Measurements from ENCODE around the gene TGM5. TPM values are rescaled to one million over a fixed set of nuclear protein-coding genes. Genes with fewer than 3 reads are reported as not detected.

Gene TGM5
- total RNA-seq, 1 donor from 2014 or later, result not detected

- Mint-ChIP-seq H3K4me1 (ENCODE audit: low read depth, unreplicated experiment) (no peaks in the 10 kb centered on the region), H3K27me3 (ENCODE audit: unreplicated experiment) (peaks cover 2% of the 10 kb centered on the region), H3K36me3 (ENCODE audit: unreplicated experiment) (peaks cover 11% of the 10 kb centered on the region), H3K9me3 (ENCODE audit: unreplicated experiment) (peaks cover 2% of the 10 kb centered on the region), H3K27ac (ENCODE audit: unreplicated experiment) (no peak overlapping the region), H3K4me3 (ENCODE audit: unreplicated experiment) (no peak overlapping the region)
- TF ChIP-seq, protein P1, sequence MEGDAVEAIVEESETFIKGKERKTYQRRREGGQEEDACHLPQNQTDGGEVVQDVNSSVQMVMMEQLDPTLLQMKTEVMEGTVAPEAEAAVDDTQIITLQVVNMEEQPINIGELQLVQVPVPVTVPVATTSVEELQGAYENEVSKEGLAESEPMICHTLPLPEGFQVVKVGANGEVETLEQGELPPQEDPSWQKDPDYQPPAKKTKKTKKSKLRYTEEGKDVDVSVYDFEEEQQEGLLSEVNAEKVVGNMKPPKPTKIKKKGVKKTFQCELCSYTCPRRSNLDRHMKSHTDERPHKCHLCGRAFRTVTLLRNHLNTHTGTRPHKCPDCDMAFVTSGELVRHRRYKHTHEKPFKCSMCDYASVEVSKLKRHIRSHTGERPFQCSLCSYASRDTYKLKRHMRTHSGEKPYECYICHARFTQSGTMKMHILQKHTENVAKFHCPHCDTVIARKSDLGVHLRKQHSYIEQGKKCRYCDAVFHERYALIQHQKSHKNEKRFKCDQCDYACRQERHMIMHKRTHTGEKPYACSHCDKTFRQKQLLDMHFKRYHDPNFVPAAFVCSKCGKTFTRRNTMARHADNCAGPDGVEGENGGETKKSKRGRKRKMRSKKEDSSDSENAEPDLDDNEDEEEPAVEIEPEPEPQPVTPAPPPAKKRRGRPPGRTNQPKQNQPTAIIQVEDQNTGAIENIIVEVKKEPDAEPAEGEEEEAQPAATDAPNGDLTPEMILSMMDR (IDR thresholded peaks at IDR 0.05; ENCODE audit: partially characterized antibody, unreplicated experiment), result no peak
- no peak for DNase-seq
Observed at GRCh38 chr15:43196760-43197548, 69.8 kb downstream of the TGM5 start.

DNA sequence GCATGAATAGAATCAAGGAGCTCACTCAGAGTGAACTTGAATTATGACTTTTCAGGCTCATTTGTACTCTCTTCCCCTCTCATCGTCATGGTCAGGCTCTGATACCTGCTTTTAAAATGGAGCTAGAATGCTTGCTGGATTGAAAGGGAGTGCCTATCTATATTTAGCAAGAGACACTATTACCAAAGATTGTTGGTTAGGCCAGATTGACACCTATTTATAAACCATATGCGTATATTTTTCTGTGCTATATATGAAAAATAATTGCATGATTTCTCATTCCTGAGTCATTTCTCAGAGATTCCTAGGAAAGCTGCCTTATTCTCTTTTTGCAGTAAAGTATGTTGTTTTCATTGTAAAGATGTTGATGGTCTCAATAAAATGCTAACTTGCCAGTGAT, 71.9 kb downstream of the TGM5 start:
- Mint-ChIP-seq H3K4me1 (ENCODE audit: low read depth, unreplicated experiment) (no peaks in the 10 kb centered on the region), H3K9me3 (ENCODE audit: unreplicated experiment) (peaks cover 2% of the 10 kb centered on the region), H3K4me3 (ENCODE audit: unreplicated experiment) (no peak overlapping the region), H3K27ac (ENCODE audit: unreplicated experiment) (no peak overlapping the region), H3K27me3 (ENCODE audit: unreplicated experiment) (peaks cover 2% of the 10 kb centered on the region), H3K36me3 (ENCODE audit: unreplicated experiment) (peaks cover 11% of the 10 kb centered on the region)
- no peak for DNase-seq
- TF ChIP-seq, protein P1 (IDR thresholded peaks at IDR 0.05; ENCODE audit: partially characterized antibody, unreplicated experiment), result no peak

DNA sequence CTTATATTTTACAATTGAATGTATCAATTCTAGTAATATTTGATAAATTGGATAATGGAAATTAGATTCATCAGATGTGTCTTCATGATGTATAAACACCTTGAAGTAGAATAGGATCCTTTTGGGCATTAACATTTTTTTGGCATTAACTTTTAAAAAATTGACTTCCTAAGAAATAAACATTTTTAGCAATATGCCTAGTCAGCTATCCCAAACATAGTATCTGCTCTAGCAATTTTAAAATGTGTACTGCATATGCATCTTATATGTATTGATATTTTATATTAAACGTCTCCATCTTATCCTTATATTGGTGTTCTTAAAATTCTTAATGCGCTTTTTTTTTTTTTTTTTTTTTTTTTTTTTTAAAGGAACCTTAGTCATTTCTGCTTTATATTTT, 73.0 kb downstream of the TGM5 start:
- peaks cover 11% of the 10 kb centered on the region for H3K36me3 Mint-ChIP-seq (ENCODE audit: unreplicated experiment)
- H3K27me3 Mint-ChIP-seq (ENCODE audit: unreplicated experiment), result peaks cover 2% of the 10 kb centered on the region

GRCh38 chr15:43190178-43190577, 76.5 kb downstream of the TGM5 start:
- Mint-ChIP-seq H3K9me3 (ENCODE audit: unreplicated experiment) (no peaks in the 10 kb centered on the region), H3K27me3 (ENCODE audit: unreplicated experiment) (peaks cover 4% of the 10 kb centered on the region), H3K36me3 (ENCODE audit: unreplicated experiment) (no peaks in the 10 kb centered on the region), H3K4me1 (ENCODE audit: low read depth, unreplicated experiment) (peaks cover 2% of the 10 kb centered on the region), H3K27ac (ENCODE audit: unreplicated experiment) (no peak overlapping the region), H3K4me3 (ENCODE audit: unreplicated experiment) (no peak overlapping the region)
- TF ChIP-seq, protein P1 (IDR thresholded peaks at IDR 0.05; ENCODE audit: partially characterized antibody, unreplicated experiment), result no peak
- no peak for DNase-seq

More for the DNA sequence above, 73.0 kb downstream of the TGM5 start:
- Mint-ChIP-seq H3K4me1 (ENCODE audit: low read depth, unreplicated experiment) (no peaks in the 10 kb centered on the region), H3K27ac (ENCODE audit: unreplicated experiment) (no peak overlapping the region), H3K4me3 (ENCODE audit: unreplicated experiment) (no peak overlapping the region), H3K9me3 (ENCODE audit: unreplicated experiment) (peaks cover 2% of the 10 kb centered on the region)
- TF ChIP-seq, protein P1 (IDR thresholded peaks at IDR 0.05; ENCODE audit: partially characterized antibody, unreplicated experiment), result no peak
- DNase-seq, result no peak

DNA sequence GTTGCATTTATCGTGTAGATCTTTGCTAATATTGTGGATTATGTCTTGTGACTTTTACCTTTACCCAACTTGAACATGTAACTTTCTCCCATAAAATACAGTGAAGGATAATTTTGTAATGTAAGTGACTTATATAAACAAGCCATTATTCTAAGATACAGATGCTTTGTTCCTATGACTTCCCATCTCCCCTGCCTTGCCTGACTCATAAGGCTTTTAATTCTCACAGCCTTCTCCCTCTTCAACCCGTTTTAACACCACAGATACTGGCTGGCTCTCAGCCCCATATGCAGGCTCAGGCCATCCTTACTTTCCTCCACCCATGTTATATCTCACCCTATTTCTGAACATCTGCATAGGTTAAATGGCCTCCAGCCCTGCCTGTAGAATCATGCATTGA, 77.4 kb downstream of the TGM5 start:
- DNase-seq, result no peak
- Mint-ChIP-seq H3K27ac (ENCODE audit: unreplicated experiment) (no peak overlapping the region), H3K9me3 (ENCODE audit: unreplicated experiment) (peaks cover 4% of the 10 kb centered on the region), H3K36me3 (ENCODE audit: unreplicated experiment) (no peaks in the 10 kb centered on the region), H3K4me3 (ENCODE audit: unreplicated experiment) (no peak overlapping the region), H3K27me3 (ENCODE audit: unreplicated experiment) (peaks cover 4% of the 10 kb centered on the region), H3K4me1 (ENCODE audit: low read depth, unreplicated experiment) (peaks cover 2% of the 10 kb centered on the region)
- TF ChIP-seq, protein P1 (IDR thresholded peaks at IDR 0.05; ENCODE audit: partially characterized antibody, unreplicated experiment), result no peak
